Esophagus squamous epithelium (tissue), 4 donors: ENCODE measurements around the gene MYOM3. TPM values are rescaled to one million over a fixed set of nuclear protein-coding genes. Genes with fewer than 3 reads are reported as not detected.

Experiments
- total RNA-seq, 4 donors: library from RNA; depleted of rRNA; stranded (reverse); fragments of >200 nt; gene quantifications; one replicate each; pipeline ENCODE4 v1.1.0, GENCODE V29; 2016

The MYOM3 gene
- total RNA-seq, 4 donors from 2014 or later = 0.30 to 1.1 (median 0.56) TPM

Other genes with a start within 250 kb of the MYOM3 start
- 10 to 100 TPM; 10.1 to 32.2 (median 17.5) TPM for gene FUCA1, start 243.8 kb downstream of the MYOM3 start, total RNA-seq
- gene CNR2, start 198.8 kb downstream of the MYOM3 start, total RNA-seq = under 1 TPM in 1 of 4 donors, not detected in 3; under 0.01 TPM
- 100 to 1,000 TPM in 1 of 4 donors, 10 to 100 TPM in 3; 42.6 to 123 (median 88.7) TPM for gene PNRC2, start 152.3 kb downstream of the MYOM3 start, total RNA-seq
- 10 to 100 TPM; 45.1 to 96.1 (median 67.1) TPM for gene SRSF10, start 131.8 kb downstream of the MYOM3 start, total RNA-seq
- gene IL22RA1, start 31.0 kb upstream of the MYOM3 start, total RNA-seq = 10 to 100 TPM in 2 of 4 donors, 1 to 10 TPM in 2; 3.6 to 16.0 (median 10.5) TPM
- 1 to 10 TPM; 2.5 to 4.6 (median 3.5) TPM for gene IFNLR1, start 75.2 kb upstream of the MYOM3 start, total RNA-seq
- gene GRHL3, start 207.2 kb upstream of the MYOM3 start, total RNA-seq = 100 to 1,000 TPM in 2 of 4 donors, 10 to 100 TPM in 2; 77.6 to 179 (median 115) TPM